Measurements from ENCODE around the gene LRP2.

- TF ChIP-seq ZNF274 (IDR thresholded peaks at IDR 0.05; ENCODE audit: low read depth, low read length): no peak
- TF ChIP-seq YY1 (IDR thresholded peaks at IDR 0.05; ENCODE audit: insufficient read depth, insufficient read length): no peak
Measured at GRCh38 chr2:169118060-169118459, 244.3 kb downstream of the LRP2 start.
